ENCODE measurements around the gene SCML1.
"Not testable (repeated sequence)": the region's sequence is repeated elsewhere in the genome, so short reads cannot be mapped to it uniquely, and the experiment has no call there.

The SCML1 gene

DNA sequence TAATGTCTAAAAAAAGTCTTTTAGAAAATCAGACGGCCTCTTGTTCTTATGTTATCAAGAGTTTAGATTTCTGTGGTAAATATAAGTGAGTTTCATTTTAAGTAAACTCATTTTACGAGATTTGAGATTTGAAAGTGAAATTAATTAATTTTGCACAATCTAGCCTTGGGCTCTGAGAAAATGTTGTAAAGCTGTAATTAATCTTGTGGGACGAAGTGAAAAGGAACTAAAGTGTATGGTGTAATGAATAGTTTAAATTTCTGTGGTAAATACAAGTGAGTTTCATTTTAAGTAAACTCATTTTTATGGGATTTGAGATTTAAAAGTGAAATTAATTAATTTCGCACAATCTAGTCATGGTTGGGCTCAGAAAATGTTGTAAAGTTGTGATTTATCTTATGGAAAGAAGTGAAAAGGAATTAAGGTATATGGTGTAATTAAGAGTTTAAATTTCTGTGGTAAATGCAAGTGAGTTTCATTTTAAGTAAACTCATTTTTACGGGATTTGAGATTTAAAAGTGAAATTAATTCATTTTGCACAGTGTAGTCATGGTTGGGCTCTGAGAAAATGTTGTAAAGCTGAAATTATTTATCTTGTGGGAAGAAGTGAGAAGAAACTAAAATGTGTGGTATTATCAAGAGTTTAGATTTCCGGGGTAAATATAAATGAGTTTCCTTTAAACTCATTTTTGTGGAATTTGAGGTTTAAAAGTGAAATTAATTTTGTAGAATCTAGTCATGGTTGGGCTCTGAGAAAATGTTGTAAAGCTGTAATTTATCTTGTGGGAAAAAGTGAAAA, 1.6 kb downstream of the SCML1 start:
- no peak for DNase-seq (ENCODE audit: low read depth)

DNA sequence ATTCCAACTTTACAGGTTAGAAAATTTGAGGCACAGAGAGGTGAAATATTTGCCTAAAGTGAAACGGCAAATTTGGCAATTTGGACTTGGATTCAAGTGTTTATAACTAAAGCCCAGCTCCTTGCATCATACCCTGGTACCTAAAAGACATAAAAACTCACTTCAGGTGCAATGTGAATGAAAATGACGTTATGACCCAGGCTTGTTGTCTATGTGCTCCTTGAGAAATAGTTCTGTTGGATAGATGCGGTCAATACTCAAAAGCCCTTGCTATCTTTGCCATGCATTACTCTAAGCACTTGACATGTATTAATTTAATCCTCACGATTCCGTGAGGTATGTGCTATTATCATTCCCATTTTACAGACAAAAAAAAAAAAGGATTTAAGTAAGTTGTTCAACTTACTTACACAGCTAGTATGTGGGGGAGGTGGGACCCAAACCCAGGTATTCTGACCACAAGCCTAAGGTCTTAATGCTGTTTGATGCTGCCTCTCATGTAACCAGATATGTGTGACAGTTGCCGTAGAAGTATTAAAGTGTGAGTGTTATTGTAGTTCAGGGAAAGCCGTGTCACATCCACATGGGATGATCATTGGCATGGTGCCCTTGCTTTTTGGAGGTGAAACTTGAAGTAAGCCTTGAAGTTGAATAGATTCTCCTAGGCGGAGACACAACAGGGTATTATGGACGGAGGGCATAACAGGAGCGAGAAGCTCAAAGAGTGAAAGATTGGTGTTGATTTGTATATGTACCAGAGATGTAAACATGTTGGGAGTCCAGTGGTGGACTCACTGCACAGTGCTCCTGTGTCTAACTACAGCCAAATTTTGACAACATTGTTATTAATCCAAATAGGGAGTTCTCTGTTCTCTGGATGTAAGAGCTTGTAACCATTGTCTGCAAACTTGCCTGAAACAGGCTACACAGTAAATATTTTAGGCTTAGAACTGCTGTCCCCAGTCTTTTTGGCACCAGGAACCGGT, 3.1 kb downstream of the SCML1 start:
- DNase-seq (ENCODE audit: low read depth), result no peak

DNA sequence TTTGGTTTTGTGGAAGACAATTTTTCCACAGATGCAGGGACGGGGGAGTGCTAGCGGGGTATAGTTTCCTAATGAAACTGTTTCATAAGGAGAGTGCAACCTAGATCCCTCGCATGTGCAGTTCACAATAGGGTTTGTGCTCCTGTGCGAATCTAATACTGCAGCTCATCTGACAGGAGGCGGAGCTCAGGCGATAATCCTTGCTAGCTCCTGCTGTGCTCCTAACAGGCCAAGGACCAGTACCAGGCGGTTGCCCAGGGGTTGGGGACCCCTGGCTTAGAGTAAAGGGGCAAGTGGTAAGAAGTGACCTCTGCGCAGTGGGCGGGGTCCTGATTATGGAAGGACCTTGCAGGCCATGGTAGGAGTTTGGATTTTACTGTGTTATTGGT, 3.8 kb downstream of the SCML1 start:
- no peak for DNase-seq (ENCODE audit: low read depth)

DNA sequence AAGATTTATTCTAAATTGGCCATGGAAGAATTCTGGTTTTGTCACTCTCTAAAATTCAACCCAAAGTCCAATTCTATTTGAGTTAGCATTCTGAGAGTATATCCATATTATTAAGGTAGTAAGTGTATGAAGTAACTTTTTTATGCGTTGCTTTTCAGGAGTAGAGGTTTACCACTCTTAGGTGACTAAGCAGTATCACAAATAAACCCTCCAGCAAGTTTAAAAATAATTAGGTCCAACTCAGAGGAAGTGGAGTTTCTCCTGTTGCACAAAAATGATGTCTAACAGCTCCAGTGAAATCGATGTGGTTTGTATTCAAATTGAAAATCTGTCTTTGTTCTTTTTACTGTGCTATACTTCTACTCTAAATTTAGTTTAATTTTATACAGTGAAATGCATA, 6.6 kb downstream of the SCML1 start:
- DNase-seq (ENCODE audit: low read depth), result no peak

DNA sequence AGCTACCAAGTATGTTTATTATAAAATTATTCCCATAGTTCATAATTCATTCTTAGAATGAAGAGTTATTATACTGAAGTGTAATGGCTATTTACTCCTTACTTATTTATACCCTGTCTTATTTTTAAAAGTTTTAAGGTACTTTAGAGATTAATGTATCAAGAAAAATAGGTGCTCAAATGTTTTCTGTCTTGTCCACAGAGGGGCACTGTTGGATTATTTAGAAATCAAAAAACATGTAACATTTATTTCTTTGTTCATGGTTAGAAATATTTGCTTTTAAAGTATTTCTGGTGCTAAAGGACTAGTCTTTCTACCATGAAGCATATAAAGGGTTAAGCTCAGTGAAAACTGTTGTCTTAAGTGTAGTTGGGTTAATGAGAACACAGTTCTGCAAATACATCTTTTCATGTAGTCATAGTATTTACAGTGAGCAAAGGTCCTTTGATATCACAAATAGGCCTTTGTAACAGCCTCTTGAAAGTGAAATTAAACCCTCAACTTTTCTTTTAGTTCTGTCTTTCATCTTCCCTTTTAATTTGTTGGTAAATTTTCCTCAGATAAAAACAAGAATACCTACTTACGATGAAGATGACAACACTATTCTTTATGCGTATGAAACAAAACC, 7.7 kb downstream of the SCML1 start:
- DNase-seq (ENCODE audit: low read depth), result no peak

DNA sequence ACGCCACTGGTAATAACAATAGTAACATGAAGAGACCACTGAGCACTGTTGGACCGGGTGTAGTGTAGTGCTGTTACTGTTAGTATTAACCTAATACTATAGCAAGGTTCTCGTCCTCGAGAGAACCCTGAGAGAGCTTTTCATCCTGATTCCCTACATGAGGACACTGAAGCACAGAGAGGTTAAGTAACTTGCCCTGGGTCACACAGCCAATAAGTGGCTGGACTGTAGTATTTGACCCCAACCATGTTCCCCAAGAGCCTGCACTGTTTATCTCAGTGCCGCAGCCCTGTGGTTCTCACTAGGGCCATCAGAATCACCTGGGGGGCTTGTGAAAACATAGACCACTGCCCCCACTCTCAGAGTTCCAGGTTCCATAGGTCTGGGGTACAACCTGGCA, 10.4 kb downstream of the SCML1 start:
- no peak for DNase-seq (ENCODE audit: low read depth)

DNA sequence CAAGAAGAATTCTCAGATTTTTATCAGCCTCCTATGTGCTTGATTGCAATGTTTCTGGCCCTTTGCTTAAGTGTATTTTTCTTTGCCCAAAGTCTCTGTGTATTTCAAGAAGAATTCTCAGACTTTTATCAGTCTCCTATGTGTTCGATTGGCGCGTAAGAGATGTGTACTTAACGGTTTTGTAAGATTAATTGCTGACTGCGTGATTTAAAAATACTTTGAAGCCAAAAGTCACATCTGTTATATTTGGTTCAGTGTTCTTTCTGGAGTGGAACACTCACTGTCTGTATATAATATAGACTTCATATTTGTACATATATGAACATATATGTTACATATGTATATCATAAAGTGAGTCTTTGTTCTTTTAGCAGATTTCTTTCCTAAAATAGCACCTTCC, 11.4 kb downstream of the SCML1 start:
- DNase-seq (ENCODE audit: low read depth), result no peak

DNA sequence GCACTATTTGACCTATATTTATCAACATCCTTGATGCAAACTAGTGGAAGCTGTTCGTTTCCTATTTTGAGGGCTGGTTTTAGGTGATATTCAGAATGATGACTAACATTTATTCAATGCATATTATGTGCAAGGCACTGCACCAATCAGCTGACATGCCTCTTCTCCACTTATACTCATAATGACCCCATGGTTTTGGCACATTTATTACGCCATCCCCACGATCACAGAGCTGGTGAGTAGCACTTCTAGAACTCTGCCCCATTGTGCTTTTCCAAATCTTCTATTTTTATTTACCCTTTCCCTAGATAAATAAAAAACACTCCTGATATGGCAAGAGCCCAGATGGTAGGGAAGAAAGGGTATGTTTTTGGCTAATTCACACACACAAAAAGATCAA, 13.1 kb downstream of the SCML1 start:
- no peak for DNase-seq (ENCODE audit: low read depth)

DNA sequence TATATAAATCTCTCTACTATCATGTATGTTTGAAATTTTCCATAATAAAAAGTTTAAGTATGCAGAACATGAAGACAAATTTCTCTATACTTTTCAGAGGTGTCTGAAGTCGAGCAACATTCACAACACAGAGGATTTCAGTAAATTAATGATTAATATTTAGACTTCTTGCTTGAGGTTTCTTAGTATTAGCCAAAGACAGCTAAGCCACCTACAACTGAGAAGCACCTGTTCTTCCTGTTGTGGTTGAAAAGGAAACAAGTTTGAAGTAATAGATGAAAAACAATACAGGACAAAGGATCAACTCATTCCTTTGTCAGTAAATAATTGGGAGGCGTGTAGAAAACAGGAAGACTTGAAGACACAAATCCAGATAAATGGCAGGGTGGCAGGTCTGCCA, 21.1 kb downstream of the SCML1 start:
- DNase-seq (ENCODE audit: low read depth), result no peak

DNA sequence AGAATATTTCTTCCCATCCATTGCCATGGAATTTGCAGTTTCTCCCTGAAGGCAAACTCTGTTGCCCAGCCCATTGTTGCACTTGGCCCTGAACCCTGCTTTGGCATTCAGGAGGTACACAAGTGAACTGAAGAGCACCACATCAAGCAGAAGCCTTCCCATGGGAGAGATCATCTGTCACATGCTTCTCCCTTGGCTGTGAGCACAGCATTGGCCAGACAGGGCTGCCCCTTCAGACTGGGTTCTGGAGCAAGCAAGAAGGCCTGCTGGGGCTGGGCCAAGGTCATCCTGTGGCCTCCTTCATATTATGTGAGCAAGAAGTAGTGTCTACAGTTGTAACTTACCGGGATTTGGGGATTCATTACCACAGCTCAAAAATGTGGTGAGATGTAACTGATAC, 22.7 kb downstream of the SCML1 start:
- DNase-seq (ENCODE audit: low read depth), result no peak

DNA sequence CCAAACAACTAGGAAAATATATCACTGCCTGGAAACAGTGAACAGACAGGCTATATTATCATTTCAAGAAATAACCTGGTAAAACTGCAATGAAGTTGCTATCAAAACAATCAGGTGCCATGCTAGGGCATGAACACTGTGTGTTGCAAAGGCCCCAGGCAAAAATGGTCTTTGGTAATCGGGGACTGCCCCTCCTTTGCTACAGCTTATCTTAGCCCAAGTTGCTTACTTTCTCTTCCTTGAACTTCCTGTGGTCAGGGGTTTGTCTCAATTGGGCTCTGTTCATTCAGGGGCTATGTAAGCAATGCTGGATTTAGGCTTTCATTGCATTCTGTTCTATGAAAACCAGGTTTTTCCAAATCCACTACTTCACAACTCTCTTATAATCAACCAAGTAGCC, 30.4 kb downstream of the SCML1 start:
- DNase-seq (ENCODE audit: low read depth), result no peak

DNA sequence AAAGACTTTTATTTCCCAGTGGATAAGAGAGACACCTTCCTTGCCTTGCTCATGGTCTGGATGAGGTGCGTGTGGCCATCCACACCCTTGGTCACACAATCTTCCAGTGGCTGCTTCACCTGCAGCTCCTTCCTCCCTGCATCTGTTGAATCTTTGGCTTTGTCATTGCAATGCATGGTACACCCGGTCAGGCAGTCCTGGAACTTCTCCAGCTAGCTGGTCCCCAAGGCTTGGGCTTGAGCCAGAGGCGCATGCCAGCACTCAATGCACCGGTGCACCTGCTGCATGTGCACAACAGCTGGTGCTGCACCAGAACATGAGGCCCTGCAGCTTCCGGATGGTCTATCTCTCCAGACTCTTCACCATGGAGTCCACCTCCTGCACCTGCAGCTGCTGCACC, 31.7 kb downstream of the SCML1 start:
- DNase-seq (ENCODE audit: low read depth), result no peak

DNA sequence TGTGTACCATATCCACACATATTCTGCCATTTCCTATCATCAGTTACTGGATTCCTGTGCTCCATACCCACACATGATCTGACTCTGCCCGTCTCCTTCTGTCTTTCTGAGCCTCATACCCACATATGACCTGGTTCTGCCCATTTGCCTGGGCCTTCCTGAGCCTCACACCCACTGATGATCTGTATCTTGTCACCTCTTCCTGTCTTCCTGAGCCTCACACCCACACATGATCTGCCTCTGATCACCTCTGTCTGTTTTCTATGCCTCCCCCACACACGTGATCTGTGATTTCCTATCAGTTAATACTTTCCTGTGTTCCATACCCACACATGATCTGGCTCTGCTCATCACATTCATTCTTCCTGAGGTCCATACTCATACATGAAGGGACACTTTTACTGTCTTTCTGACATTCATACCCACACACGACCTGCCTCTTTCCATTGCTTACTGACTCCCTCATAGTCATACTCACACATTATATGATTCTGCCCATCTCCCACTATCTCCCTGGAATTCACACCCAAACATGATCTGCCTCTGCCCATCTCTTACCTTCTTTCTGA, 32.5 kb downstream of the SCML1 start:
- no peak for DNase-seq (ENCODE audit: low read depth)

DNA sequence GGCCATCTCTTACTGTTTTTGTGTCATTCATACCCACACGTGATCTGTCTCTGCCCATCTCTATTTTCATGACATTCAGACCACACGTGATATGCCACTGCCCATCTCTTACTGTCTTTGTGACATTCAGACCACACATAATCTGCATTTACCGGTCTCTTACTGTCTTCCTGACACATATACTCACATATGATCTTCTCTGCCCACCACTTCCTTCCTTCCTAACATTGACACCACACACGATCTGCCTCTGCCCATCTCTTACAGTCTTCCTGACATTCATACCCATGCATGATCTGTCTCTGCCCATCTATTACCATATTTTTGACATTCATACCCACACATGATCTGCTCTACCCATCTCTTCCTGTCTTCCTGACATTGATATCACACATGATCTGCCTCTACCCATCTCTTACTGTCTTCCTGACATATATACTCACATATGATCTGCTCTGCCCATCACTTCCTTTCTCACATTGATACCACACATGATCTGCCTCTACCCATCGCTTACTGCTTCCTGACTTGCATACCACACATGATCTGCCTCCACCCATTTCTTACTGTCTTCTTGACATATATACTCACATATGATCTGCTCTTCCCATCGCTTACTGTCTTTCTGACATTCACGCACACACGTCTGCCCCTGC, 36.1 kb downstream of the SCML1 start:
- no peak for DNase-seq (ENCODE audit: low read depth)

DNA sequence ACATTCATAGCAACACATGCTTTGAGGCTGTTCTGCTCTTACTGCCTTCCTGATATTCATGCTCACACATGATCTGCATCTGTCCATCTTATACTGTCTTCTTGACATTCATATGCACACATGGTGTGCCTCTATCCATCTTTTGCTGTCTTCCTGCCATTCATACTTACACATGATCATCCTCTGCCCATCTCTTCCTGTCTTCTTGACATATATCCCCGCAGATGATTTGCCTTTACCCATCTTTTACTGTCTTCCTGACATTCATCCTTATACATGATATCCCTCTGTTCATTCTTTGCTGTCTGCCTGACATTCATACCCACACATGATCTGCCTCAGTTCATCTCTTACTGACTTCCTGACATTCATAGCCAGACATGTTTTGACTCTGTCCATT, 36.8 kb downstream of the SCML1 start:
- DNase-seq (ENCODE audit: low read depth), result no peak

DNA sequence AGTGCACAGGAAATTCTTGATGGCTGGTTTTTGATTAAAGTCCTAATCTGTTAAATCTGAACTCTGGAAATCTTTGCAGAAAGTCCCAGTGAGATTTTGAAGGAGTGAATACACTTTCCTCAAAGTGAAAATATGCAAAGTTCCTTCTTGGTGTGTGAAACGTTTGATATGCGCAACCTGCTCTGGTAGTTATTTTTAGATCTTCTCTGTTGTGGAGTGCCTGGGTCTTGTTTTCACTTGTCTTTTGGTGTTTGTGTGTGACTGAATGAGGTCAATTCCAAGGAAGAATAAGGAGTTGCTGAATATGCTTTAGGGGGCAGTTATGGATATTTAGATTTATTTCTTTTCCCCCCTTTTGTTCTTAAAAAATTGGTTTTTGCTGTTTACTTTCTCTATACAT, 41.7 kb downstream of the SCML1 start:
- no peak for DNase-seq (ENCODE audit: low read depth)

DNA sequence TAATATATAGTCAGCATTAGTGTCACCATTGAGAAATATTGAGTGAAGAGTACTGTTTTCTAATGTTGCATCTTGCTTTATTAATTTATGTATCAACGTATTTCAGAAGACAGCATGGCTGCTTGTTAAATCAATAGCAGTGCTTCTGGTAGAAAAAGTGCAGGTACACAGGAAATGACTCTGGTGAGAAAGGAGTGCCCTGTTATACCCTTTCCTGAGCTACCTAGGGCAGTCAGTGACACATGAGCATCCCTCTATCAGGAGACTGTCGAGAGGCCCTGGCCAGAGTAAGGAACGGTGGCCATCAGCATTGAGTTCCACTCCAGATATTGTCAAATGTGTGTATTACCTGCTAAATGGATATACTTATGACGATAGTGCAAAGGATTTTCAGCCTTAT, 42.1 kb downstream of the SCML1 start:
- DNase-seq (ENCODE audit: low read depth), result no peak

DNA sequence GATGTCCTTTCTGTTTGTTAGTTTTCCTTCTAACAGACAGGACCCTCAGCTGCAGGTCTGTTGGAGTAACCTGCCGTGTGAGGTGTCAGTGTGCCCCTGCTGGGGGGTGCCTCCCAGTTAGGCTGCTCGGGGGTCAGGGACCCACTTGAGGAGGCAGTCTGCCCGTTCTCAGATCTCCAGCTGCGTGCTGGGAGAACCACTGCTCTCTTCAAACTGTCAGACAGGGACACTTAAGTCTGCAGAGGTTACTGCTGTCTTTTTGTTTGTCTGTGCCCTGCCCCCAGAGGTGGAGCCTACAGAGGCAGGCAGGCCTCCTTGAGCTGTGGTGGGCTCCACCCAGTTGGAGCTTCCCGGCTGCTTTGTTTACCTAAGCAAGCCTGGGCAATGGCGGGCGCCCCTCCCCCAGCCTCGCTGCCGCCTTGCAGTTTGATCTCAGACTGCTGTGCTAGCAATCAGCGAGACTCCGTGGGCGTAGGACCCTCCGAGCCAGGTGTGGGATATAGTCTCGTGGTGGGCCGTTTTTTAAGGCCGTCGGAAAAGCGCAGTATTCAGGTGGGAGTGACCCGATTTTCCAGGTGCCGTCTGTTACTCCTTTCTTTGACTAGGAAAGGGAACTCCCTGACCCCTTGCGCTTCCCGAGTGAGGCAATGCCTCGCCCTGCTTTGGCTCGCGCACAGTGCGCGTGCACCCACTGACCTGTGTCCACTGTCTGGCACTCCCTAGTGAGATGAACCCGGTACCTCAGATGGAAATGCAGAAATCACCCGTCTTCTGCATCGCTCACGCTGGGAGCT, 49.5 kb downstream of the SCML1 start:
- not testable (repeated sequence) for DNase-seq (ENCODE audit: low read depth)

DNA sequence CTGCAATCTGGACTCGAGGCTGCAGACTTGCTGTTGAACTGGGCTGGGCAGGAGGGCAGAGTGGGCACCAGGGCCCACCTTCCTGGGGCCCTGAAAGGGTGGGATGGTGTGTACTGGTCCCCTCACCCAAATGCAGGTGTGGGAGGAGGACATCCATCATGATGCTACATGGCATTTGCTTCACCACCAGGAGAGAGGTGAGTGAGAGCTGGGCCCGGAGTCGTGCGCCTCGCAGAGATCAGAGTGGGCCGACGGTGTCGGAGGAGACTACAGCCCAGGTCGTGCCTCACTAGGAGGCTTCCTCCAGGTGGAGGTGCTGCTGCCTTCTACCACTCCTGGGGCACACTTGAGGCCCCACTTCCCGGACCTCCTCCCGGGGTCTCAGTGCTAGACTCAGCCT, 50.3 kb downstream of the SCML1 start:
- no peak for DNase-seq (ENCODE audit: low read depth)

DNA sequence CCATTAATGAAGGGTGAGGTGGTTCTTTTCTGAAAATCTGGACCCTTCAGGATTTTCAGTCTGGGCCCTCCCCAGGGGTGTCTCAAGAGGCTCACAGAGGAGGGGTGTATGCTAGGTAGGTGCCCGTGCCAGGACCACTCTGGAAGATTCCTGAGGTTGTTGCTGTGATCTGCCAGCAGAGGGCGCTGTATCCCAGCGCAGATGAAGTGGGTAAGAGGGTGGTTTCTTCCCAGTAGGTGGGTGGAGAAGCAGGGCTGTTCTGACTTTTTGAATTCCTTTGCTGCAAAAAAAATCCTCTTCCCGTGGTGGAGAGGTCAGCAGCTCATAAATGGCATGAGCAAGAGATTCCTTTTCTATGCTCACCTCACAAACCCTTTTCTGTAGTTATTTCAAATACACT, 51.1 kb downstream of the SCML1 start:
- peak; percentile 4 for DNase-seq (ENCODE audit: low read depth)

DNA sequence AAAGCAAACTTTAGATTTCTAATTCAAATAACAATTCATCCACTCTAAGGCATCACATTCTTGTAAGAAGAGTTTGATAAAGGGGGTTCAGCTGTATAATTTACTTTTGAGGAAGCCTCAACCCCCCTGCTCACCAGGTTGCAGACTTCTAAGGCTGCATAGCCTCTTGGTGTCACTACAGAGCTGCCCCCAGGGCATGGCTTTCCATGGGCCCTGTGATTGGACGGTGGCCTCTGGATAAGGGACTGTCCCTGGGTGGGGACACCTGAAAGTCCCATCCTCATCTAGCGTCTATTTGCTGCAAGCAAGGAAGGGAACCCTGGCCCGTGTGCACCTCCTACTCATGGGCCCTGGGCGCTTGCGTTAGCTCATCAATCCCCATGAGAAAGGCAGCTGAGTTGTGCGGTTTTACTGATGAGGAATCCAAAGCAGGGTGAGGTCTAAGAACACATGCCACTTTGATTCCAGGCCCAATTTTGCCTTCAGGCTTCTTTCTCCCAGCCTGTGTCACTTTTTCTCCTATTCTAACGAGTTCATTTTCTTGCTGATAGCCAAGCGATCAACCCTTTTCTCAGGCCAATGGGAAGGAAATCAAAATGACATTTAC, 51.8 kb downstream of the SCML1 start:
- DNase-seq (ENCODE audit: low read depth), result no peak

All from stimulated activated CD8-positive, alpha-beta memory T cell treated with anti-CD3 and anti-CD28 coated beads, Interleukin-15, amount 100 ng/mL, for 1 hour (primary cell).